HEK293 (cell line): ENCODE results near the gene RPP38.

Experiments
- CTCF ChIA-PET: fragments of 350-600 bp; formaldehyde crosslinking; extraction: SDS; loops from one replicate; lab custom pipeline; 2021; ENCODE audit warnings: antibody characterized with exemption; lab: Yijun Ruan, JAX
- POLR2A ChIA-PET: fragments of 300-600 bp; formaldehyde crosslinking; extraction: SDS; loops from one replicate; lab custom pipeline; 2020; ENCODE audit warnings: antibody characterized with exemption, inconsistent platforms; lab: Yijun Ruan, JAX
- H3K27ac ChIP-seq: fragments of 200-500 bp; sonication (Bioruptor generic); 2 replicates; pipeline ENCODE4 v1.5.1; 2014; ENCODE audit warnings: low read depth, low read length, control low read depth, inconsistent platforms; ENCODE audit errors: extremely low read depth
- H3K36me3 ChIP-seq, 2 experiments: fragments of 200-500 bp in 1 of 2; sonication (Bioruptor generic) in 1 of 2; 1 replicate in 1 of 2; 2 replicates in 1 of 2; pipeline ENCODE4 v1.5.1; 2014 to 2017; ENCODE audit warnings: inconsistent platforms in 2 of 2, low read length in 2 of 2; ENCODE audit not compliant: control insufficient read depth in 2 of 2, insufficient read depth in 1 of 2
- H3K4me1 ChIP-seq: fragments of 200-500 bp; sonication (Bioruptor generic); 2 replicates; pipeline ENCODE4 v1.5.1; 2014; ENCODE audit warnings: mild to moderate bottlenecking, low read length, inconsistent platforms; ENCODE audit not compliant: control insufficient read depth, insufficient read depth
- H3K4me3 ChIP-seq: 2 replicates; pipeline ENCODE4 v1.5.1; 2011; ENCODE audit warnings: low read depth, mild to moderate bottlenecking, control low read depth, low read length, moderate library complexity
- H3K9me3 ChIP-seq: fragments of 200-500 bp; sonication (Bioruptor generic); 2 replicates; pipeline ENCODE4 v1.5.1; 2014; ENCODE audit warnings: low read depth, low read length, inconsistent platforms; ENCODE audit not compliant: control insufficient read depth, insufficient read depth
- GLI4 ChIP-seq: fragments of 450-650 bp; formaldehyde crosslinking; IDR thresholded peaks from 2 replicates; pipeline ENCODE4 v1.5.1; 2016; ENCODE audit warnings: missing biosample characterization, missing genetic modification characterization
- GLIS2 ChIP-seq: fragments of 450-650 bp; formaldehyde crosslinking; IDR thresholded peaks from 2 replicates; pipeline ENCODE4 v1.5.1; 2016; ENCODE audit warnings: missing biosample characterization, missing genetic modification characterization
- HIC1 ChIP-seq: fragments of 450-650 bp; formaldehyde crosslinking; IDR thresholded peaks from 2 replicates; pipeline ENCODE4 v1.5.1; 2016; ENCODE audit warnings: missing biosample characterization, missing genetic modification characterization
- KLF10 ChIP-seq: fragments of 450-650 bp; IDR thresholded peaks from 2 replicates; pipeline ENCODE4 v1.5.1; 2018; ENCODE audit warnings: missing biosample characterization, mild to moderate bottlenecking, missing genetic modification characterization
- KLF8 ChIP-seq: fragments of 450-650 bp; formaldehyde crosslinking; IDR thresholded peaks from 2 replicates; pipeline ENCODE4 v1.5.1; 2016; ENCODE audit warnings: missing biosample characterization, missing genetic modification characterization
- KLF9 ChIP-seq: fragments of 450-650 bp; formaldehyde crosslinking; IDR thresholded peaks from 2 replicates; pipeline ENCODE4 v1.5.1; 2016; ENCODE audit warnings: missing biosample characterization, missing genetic modification characterization, low read depth
- PATZ1 ChIP-seq: fragments of 450-650 bp; formaldehyde crosslinking; IDR thresholded peaks from 2 replicates; pipeline ENCODE4 v1.5.1; 2016; ENCODE audit warnings: missing biosample characterization, missing genetic modification characterization
- REPIN1 ChIP-seq: fragments of 450-650 bp; formaldehyde crosslinking; IDR thresholded peaks from 2 replicates; pipeline ENCODE4 v1.5.1; 2017; ENCODE audit warnings: missing biosample characterization, missing genetic modification characterization, low read depth
- REST ChIP-seq: fragments of 450-650 bp; formaldehyde crosslinking; IDR thresholded peaks from 2 replicates; pipeline ENCODE4 v1.5.1; 2016; ENCODE audit warnings: missing biosample characterization, missing genetic modification characterization
- SP3 ChIP-seq: fragments of 450-650 bp; formaldehyde crosslinking; IDR thresholded peaks from 2 replicates; pipeline ENCODE4 v1.5.1; 2016; ENCODE audit warnings: missing biosample characterization, missing genetic modification characterization
- YY2 ChIP-seq: fragments of 450-650 bp; formaldehyde crosslinking; IDR thresholded peaks from 2 replicates; pipeline ENCODE4 v1.5.1; 2016; ENCODE audit warnings: missing biosample characterization, missing genetic modification characterization
- ZBTB20 ChIP-seq: fragments of 450-650 bp; formaldehyde crosslinking; IDR thresholded peaks from 2 replicates; pipeline ENCODE4 v1.5.1; 2016; ENCODE audit warnings: missing biosample characterization, missing genetic modification characterization
- ZBTB26 ChIP-seq: fragments of 450-650 bp; formaldehyde crosslinking; optimal IDR thresholded peaks from 2 replicates; pipeline ENCODE3; 2016; ENCODE audit warnings: missing biosample characterization, mild to moderate bottlenecking, missing genetic modification characterization
- ZBTB6 ChIP-seq: fragments of 450-650 bp; formaldehyde crosslinking; IDR thresholded peaks from 2 replicates; pipeline ENCODE4 v1.5.1; 2017; ENCODE audit warnings: missing biosample characterization, missing genetic modification characterization
- ZNF10 ChIP-seq: fragments of 450-650 bp; formaldehyde crosslinking; IDR thresholded peaks from 2 replicates; pipeline ENCODE4 v1.5.1; 2017; ENCODE audit warnings: missing biosample characterization, missing genetic modification characterization
- ZNF16 ChIP-seq: fragments of 450-650 bp; formaldehyde crosslinking; IDR thresholded peaks from 2 replicates; pipeline ENCODE4 v1.5.1; 2016; ENCODE audit warnings: low read depth, missing biosample characterization, missing genetic modification characterization
- ZNF433 ChIP-seq: fragments of 450-650 bp; formaldehyde crosslinking; IDR thresholded peaks from 2 replicates; pipeline ENCODE4 v1.5.1; 2016; ENCODE audit warnings: missing biosample characterization, missing genetic modification characterization, low read depth
- ZNF510 ChIP-seq: fragments of 450-650 bp; formaldehyde crosslinking; IDR thresholded peaks from 2 replicates; pipeline ENCODE4 v1.5.1; 2018; ENCODE audit warnings: mild to moderate bottlenecking, missing genetic modification characterization, missing biosample characterization; ENCODE audit not compliant: insufficient replicate concordance
- ZNF560 ChIP-seq: fragments of 450-650 bp; formaldehyde crosslinking; IDR thresholded peaks from 2 replicates; pipeline ENCODE4 v1.5.1; 2017; ENCODE audit warnings: missing biosample characterization, missing genetic modification characterization, borderline replicate concordance
- ZNF561 ChIP-seq: fragments of 450-650 bp; IDR thresholded peaks from 2 replicates; pipeline ENCODE4 v1.5.1; 2018; ENCODE audit warnings: missing biosample characterization, missing genetic modification characterization, borderline replicate concordance
- ZNF639 ChIP-seq: fragments of 450-650 bp; formaldehyde crosslinking; IDR thresholded peaks from 2 replicates; pipeline ENCODE4 v1.5.1; 2016; ENCODE audit warnings: missing biosample characterization, missing genetic modification characterization
- ZSCAN5A ChIP-seq: fragments of 450-650 bp; formaldehyde crosslinking; IDR thresholded peaks from 2 replicates; pipeline ENCODE4 v1.5.1; 2016; ENCODE audit warnings: missing biosample characterization, missing genetic modification characterization

RPP38 gene

GRCh38 chr10:15097011-15097812, at the start of gene RPP38:
RPP38 (plus strand) TSS chr10:15097355; CDS start chr10:15103315, 5,960 bp downstream.
- CTCF ChIA-PET = interaction anchor here (1.0 kb wide), 1 partner anchor 9 kb away, joined by 5 read pairs; no protein-coding TSS in a partner anchor
- TF ChIP-seq ZNF10 (tag by site-specific recombination) = peak; percentile 66; the same call in 1 of the 2 replicates
- TF ChIP-seq HIC1 = 0 out of 2 replicates have a peak, but pooled peaks have one; percentile 45
- TF ChIP-seq YY2 (tag by site-specific recombination) = peak; percentile 72; the same call in 1 of the 2 replicates
- TF ChIP-seq ZNF639 = no peak
- 0 out of 2 replicates have a peak, but pooled peaks have one; percentile 4 for TF ChIP-seq ZBTB6 (tag by site-specific recombination)
- TF ChIP-seq REST (tag by site-specific recombination) = 0 out of 2 replicates have a peak, but pooled peaks have one; percentile 14
- peak; percentile 64 for TF ChIP-seq SP3
- peak; percentile 61; the same call in 1 of the 2 replicates for TF ChIP-seq ZSCAN5A (tag by site-specific recombination)
- peak; percentile 93 for TF ChIP-seq PATZ1
- TF ChIP-seq ZNF433 (tag by site-specific recombination) = no peak
- peak; percentile 36; the same call in 1 of the 2 replicates for TF ChIP-seq REPIN1 (tag by site-specific recombination)
- no peak for TF ChIP-seq ZNF16
- TF ChIP-seq ZBTB20 = peak; percentile 99
- peak; percentile 53 for TF ChIP-seq KLF9 (tag by site-specific recombination)
- TF ChIP-seq ZNF510 (tag by site-specific recombination) = no peak
- peak; percentile 81; the same call in 1 of the 2 replicates for TF ChIP-seq ZNF561 (tag by site-specific recombination)
- TF ChIP-seq ZNF560 (tag by site-specific recombination) = no peak
- 0 out of 2 replicates have a peak, but pooled peaks have one; percentile 39 for TF ChIP-seq GLI4 (tag by site-specific recombination)
- peak; percentile 80 for TF ChIP-seq KLF8 (tag by site-specific recombination)
- peak; percentile 54; the same call in 1 of the 2 replicates for TF ChIP-seq GLIS2
- peak; percentile 37; the same call in 1 of the 2 replicates for TF ChIP-seq KLF10
- TF ChIP-seq ZBTB26 = peak; percentile 97

More at GRCh38 chr10:15097011-15097812, at the start of gene RPP38:
- Histone ChIP-seq H3K27ac (peak within 1 kb of the TSS; percentile 90), H3K4me1 (peaks cover 8% of the 10 kb centered on the region), H3K9me3 (no peaks in the 10 kb centered on the region), H3K4me3 (peak within 1 kb of the TSS; percentile 64), H3K36me3 (peaks cover 7 to 20% of the 10 kb centered on the region in 2 experiments; a peak in 2 of 3 replicates)
- POLR2A ChIA-PET = interaction anchor here (0.6 to 1.1 kb wide), 4 partner anchors 9 to 740 kb away, joined by 3 to 4 read pairs (median 4); partner anchors contain the start of genes DCLRE1C and MEIG1
